GM12864 (cell line): Measurements from ENCODE around the gene ADAD2.

Experiments used
- DNase-seq: peaks from one replicate; pipeline ENCODE4 v3.0.0-alpha.2; 2011; ENCODE audit warnings: low read depth
- H3K4me3 ChIP-seq: 2 replicates; pipeline ENCODE4 v1.5.1; 2011; ENCODE audit warnings: mild to moderate bottlenecking, low read depth, low read length, control low read depth
- TF ChIP-seq, protein P1 (sequence below): IDR thresholded peaks from 2 replicates; pipeline ENCODE4 v1.5.1; 2011; ENCODE audit warnings: low read depth, mild to moderate bottlenecking, moderate library complexity, low read length, control low read depth, inconsistent platforms; ENCODE audit errors: missing control alignments

Gene ADAD2

DNA sequence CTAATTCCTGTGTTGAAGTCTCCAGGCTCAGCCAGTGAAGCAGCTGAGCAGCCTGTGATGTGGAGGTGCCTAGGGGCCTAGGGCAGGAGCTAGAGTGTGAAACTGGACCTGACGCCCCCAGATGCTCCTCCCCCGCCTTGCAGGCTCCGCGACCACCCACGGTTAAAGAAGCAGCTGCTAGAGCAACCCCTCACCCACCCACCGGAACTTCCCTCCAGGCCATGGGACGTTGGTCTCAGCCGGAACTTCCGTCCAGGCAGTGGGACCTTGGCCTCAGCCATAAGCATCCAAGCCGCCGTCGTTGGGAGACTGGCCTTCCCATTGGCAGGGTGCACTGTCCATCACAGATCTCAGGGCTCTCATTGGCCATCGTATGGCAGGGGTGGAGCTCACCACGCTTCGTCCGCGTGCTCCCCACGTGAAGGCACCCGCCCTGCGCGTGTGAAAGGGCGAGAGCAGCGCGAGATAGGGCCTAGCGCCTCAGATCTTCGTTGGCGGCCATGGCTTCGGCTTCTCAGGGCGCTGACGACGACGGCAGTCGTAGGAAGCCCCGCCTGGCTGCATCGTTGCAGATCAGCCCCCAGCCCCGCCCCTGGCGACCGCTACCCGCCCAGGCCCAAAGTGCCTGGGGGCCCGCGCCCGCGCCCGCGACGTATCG lies at the start of gene ADAD2:
Gene ADAD2, plus strand, starts transcription at position 427 of the 658 bp plus-strand sequence. Its CDS starts 74 bp downstream, at position 501.
- no peak for DNase-seq
- TF ChIP-seq, protein P1, sequence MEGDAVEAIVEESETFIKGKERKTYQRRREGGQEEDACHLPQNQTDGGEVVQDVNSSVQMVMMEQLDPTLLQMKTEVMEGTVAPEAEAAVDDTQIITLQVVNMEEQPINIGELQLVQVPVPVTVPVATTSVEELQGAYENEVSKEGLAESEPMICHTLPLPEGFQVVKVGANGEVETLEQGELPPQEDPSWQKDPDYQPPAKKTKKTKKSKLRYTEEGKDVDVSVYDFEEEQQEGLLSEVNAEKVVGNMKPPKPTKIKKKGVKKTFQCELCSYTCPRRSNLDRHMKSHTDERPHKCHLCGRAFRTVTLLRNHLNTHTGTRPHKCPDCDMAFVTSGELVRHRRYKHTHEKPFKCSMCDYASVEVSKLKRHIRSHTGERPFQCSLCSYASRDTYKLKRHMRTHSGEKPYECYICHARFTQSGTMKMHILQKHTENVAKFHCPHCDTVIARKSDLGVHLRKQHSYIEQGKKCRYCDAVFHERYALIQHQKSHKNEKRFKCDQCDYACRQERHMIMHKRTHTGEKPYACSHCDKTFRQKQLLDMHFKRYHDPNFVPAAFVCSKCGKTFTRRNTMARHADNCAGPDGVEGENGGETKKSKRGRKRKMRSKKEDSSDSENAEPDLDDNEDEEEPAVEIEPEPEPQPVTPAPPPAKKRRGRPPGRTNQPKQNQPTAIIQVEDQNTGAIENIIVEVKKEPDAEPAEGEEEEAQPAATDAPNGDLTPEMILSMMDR, result no peak
- no peak within 1 kb of the TSS for H3K4me3 ChIP-seq

DNA sequence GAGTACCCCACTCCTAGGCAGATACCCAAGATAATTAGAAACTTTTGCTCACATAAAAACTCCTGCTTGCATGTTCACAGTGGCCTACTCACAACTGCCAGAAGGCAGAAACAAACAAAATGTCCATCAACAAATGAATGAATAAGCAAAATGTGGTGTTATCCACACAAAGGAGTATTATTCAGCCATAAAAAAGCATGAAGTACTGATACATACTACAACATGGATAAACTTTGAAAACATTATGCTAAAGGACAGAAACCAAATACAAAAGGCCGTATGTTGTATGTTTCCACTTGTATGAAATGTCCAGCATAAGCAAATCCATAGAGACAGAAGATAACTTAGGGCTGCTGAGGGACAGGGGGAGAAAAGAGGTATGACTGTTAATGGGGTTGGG lies 47.9 kb upstream of the ADAD2 start:
- DNase-seq, result no peak
- TF ChIP-seq, protein P1, result no peak
- no peak overlapping the region for H3K4me3 ChIP-seq

DNA sequence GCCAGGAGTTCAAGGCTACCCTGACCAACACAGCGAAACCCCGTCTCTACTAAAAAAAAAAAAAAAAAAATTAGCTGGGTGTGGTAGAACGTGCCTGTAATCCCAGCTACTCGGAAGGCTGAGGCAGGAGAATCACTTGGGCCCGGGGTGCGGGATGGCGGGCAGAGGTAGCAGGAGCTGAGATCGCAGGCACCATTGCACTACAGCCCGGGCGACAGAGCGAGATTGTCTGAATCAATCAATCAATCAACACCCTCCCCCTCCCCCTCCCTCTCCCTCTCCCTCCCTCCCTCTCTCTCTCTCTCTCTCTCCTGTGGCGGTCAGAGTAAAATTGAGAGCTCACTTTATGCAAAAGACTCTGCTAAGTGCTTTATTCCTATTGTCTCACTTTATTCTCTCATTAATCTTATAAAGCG lies 47.2 kb upstream of the ADAD2 start:
- peak overlapping the region; percentile 82 for H3K4me3 ChIP-seq
- DNase-seq, result no peak
- TF ChIP-seq, protein P1, result no peak

DNA sequence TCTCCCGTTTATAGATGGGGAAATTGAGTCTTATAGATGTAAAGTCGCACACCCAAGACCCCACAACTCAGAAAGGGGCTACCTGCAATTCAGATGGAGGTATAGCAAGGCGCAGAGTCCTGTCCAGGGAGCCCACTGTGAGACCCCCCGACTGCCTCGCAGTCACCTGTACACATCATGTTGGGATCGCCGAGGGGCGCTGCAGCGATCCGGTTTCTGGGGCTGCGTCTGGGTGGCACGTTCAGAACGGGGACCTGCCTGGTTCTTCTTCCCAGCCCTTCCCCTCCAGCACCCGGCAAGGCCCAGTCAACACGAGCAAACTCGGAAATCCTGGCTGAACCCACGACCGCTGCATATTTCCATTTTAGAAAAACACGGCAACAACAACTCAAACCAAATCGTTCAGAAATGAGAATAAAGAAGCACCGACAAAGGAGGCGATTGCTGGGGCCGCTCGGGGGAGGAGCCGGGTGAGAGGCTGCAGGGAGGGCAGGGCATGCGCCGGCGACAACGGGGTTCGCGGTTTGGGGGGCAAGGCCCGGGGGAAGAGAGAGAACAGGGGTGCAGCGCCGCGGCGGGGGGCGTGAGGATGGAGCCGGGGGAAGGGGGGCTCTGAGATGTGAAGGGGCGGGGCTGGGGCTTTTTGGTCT lies 46.6 kb upstream of the ADAD2 start:
- TF ChIP-seq, protein P1, result peak; percentile 19
- H3K4me3 ChIP-seq, result peak overlapping the region; percentile 82
- no peak for DNase-seq

DNA sequence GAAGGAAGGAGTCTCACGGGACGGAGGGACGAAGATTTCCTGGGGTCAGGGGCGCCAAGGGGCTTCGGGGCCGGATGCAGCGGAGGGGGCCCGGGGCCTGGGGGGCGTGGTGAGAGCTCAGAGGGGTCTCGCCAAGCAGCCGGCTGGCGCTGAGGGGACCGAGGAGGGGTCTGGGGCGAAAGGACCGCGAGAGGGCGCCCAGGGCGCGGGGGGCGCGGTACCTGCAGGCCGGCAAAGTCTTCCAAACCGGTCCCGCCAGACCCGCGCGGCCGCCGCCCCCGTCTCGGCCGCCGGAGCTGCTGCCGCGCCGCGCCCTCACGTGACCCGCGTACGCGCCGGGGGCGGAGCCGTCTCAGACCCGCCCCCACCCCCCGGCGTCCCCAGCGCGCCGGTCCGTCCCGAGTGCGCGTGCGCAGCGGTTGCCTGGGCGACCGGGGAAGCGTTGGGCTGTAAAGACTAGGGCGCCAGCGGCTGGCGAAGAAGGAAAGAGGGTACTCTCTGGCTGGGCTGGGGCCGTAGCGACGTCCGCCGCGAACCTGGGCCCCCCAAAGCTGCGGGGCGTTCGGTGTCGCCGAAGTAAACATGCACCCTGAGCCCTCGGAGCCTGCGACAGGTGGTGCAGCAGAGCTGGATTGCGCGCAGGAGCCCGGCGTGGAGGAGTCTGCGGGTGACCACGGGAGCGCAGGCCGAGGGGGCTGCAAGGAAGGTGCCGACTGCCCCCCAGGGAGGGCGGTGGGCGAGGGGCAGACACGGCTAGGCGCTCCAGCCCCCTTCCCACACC lies 45.9 kb upstream of the ADAD2 start, which contains the start of the genes DNAAF1 and HSDL1:
Gene DNAAF1, plus strand, starts transcription at position 450 of the 781 bp plus-strand sequence. Its CDS starts 133 bp downstream, at position 583.
Gene HSDL1, minus strand, starts transcription at position 319 of the 781 bp plus-strand sequence. CDS start 13,856 bp downstream, outside the sequence.
- H3K4me3 ChIP-seq, result peak within 1 kb of the TSS; percentile 82
- peak; percentile 37 for DNase-seq
- TF ChIP-seq, protein P1, result no peak

DNA sequence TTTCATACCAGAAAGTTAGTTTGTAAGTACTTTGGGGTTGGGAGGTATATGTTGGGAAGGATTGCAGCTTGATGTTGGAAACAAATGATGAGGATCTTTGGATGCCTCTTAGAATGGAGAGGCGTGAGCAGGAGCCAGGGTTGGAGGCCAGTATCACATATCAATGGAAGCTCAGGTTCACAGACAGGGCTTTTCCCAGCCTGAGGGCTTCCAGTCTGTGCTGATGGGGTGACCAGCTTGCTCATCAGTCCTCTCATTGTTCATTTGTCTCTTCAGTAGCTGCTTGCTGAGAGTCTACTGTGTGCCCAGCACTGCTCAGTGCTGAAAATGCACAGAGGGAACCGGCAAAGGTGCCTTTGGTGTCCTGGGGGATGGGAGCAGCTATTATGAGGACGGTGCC lies 40.0 kb upstream of the ADAD2 start:
- H3K4me3 ChIP-seq, result no peak overlapping the region
- DNase-seq, result no peak
- TF ChIP-seq, protein P1, result no peak
